Testis (tissue), 3 donors: ENCODE measurements around the gene ENDOU. TPM values are rescaled to one million over a fixed set of nuclear protein-coding genes. Genes with fewer than 3 reads are reported as not detected.

Experiments used
- DNase-seq: peaks from one replicate; pipeline ENCODE4 v3.0.0-alpha.2; 2019
- H3K27ac ChIP-seq, 2 donors: fragments of 200-600 bp; sonication (generic); one replicate each; pipeline ENCODE4 v1.5.1; 2019
- H3K27me3 ChIP-seq: fragments of 200-600 bp; sonication (generic); one replicate; pipeline ENCODE4 v1.5.1; 2019
- H3K36me3 ChIP-seq: fragments of 200-600 bp; sonication (generic); one replicate; pipeline ENCODE4 v1.5.1; 2017; ENCODE audit warnings: low read depth; ENCODE audit errors: missing control alignments
- H3K4me1 ChIP-seq: fragments of 200-600 bp; sonication (generic); one replicate; pipeline ENCODE4 v1.5.1; 2019
- H3K4me3 ChIP-seq, 2 donors: fragments of 200-600 bp; sonication (generic); one replicate each; pipeline ENCODE4 v1.5.1; 2017 to 2019
- H3K9me3 ChIP-seq: fragments of 200-600 bp; sonication (generic); one replicate; pipeline ENCODE4 v1.5.1; 2017
- POLR2A ChIP-seq: fragments of 450-650 bp; IDR thresholded peaks from one replicate; pipeline ENCODE4 v1.6.1; 2017; ENCODE audit warnings: antibody characterized with exemption, mild to moderate bottlenecking, moderate library complexity
- WGBS, 2 donors: methylation state at CpG; one replicate each; pipeline ENCODE4 v1.1.5; 2018; 5-methylcytosine and 5-hydroxymethylcytosine counted together
- intact Hi-C: fragments of 100-400 bp; cut with DNase I; formaldehyde crosslinking; loops from one replicate; pipeline ENCODE4 v1.15.1; 2023; ENCODE audit warnings: low total_unique reads
- polyA plus RNA-seq: library from polyadenylated mRNA; stranded (reverse); fragments of 350-450 nt; fragmentation: Illumina TruSeq; extraction: RNeasy Lipid Tissue Mini Kit (QIAGEN cat#74804); gene quantifications from one replicate; pipeline ENCODE4 v1.2.3, GENCODE V29; 2014; ENCODE audit warnings: low read depth, low replicate concordance; ENCODE audit not compliant: insufficient read depth
- total RNA-seq, 2 donors: library from RNA; depleted of rRNA; stranded (reverse); fragments of >200 nt; gene quantifications; one replicate each; pipeline ENCODE4 v1.2.3, GENCODE V29; 2016
- TF ChIP-seq, protein P1 (sequence below), 3 experiments: fragments of 450-650 bp in 2 of 3; fragments of 200-600 bp in 1 of 3; sonication (generic) in 1 of 3; IDR thresholded peaks; one replicate each; pipeline ENCODE4 v1.5.1; 2016 to 2019; ENCODE audit warnings: antibody characterized with exemption in 3 of 3, mild to moderate bottlenecking in 2 of 3, moderate library complexity in 1 of 3

ENDOU gene
- total and polyA plus RNA-seq, 3 donors from 2014 or later, result 0.16 to 0.43 (median 0.21) TPM

DNA sequence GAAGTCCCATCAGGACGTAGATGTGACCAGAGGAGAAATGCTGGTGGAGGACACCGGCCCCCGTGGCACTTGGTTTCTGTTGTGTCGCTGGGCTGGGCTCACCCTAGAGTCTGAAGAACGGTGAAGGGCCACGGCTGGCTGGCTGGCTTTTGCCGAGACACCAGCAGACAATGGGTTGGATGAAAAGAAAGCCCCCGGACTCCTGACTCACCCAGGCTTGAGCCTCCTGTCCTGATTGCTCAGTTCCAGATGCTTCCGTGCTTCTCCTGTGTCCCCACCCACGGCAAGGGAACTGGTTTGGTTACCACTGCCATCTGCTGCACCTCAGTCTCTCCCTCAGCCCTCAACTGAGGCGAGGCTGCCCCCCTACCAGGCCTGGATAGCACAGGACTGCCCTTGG is 10.4 kb upstream of the ENDOU start:
- Histone ChIP-seq H3K27me3 (no peaks in the 10 kb centered on the region), H3K27ac (peak overlapping the region; percentile 72 to 83), H3K36me3 (no peaks in the 10 kb centered on the region), H3K4me3 (no peak overlapping the region), H3K4me1 (peaks cover 59% of the 10 kb centered on the region), H3K9me3 (no peaks in the 10 kb centered on the region)
- WGBS, 2 donors, result 86 to 89% methylated on average over 8 to 11 of the region's 11 CpGs
- intact Hi-C loops, result no loop called here
- TF ChIP-seq POLR2A, result no peak
- TF ChIP-seq, protein P1, sequence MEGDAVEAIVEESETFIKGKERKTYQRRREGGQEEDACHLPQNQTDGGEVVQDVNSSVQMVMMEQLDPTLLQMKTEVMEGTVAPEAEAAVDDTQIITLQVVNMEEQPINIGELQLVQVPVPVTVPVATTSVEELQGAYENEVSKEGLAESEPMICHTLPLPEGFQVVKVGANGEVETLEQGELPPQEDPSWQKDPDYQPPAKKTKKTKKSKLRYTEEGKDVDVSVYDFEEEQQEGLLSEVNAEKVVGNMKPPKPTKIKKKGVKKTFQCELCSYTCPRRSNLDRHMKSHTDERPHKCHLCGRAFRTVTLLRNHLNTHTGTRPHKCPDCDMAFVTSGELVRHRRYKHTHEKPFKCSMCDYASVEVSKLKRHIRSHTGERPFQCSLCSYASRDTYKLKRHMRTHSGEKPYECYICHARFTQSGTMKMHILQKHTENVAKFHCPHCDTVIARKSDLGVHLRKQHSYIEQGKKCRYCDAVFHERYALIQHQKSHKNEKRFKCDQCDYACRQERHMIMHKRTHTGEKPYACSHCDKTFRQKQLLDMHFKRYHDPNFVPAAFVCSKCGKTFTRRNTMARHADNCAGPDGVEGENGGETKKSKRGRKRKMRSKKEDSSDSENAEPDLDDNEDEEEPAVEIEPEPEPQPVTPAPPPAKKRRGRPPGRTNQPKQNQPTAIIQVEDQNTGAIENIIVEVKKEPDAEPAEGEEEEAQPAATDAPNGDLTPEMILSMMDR (IDR thresholded peaks at IDR 0.05), result no peak
- no peak for DNase-seq

DNA sequence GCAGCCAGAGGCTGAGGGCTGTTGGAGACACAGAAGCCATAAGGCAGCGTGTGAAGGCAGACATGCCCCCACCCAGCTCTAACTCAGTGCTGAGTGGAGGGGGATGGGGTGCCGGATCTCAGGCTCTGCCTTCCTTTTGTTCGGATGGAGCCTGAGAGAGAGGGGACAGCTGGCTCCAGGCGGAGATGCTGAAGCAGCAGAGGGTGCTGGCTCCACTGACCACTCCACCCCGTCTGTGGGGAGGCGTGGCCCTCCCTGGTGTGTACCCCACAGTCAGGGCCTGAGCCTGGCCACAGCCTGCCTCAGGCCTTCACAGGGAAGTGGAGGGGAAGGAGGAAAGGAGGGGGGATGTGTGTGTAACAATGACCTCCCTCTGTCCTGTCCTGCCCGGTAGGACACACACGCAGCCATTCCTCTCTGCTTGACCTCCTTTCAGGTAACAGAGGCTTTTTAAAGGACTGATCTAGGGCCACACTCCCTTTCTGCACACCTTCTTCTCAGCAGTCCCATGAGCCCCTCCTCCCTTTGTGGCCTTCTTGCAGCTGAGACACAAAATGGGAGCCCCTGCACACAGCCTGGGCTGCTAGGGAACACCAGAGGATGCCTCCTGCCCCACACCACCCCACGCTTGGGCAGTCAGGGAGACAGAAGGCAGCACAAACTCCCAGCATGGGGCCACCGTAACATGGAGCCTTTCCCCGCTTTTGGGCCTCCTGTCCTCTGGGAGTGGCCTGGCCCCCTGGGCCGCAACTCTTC is 9.6 kb upstream of the ENDOU start:
- intact Hi-C loops, result no loop called here
- 49 to 54% methylated on average over 10 to 12 of the region's 12 CpGs for WGBS, 2 donors
- no peak overlapping the region for H3K4me3 ChIP-seq
- no peaks in the 10 kb centered on the region for H3K36me3 ChIP-seq
- H3K27me3 ChIP-seq, result no peaks in the 10 kb centered on the region
- no peak for DNase-seq
- peak overlapping the region; percentile 72 to 83 for H3K27ac ChIP-seq
- H3K9me3 ChIP-seq, result no peaks in the 10 kb centered on the region
- TF ChIP-seq POLR2A, result no peak
- peaks cover 60% of the 10 kb centered on the region for H3K4me1 ChIP-seq

DNA sequence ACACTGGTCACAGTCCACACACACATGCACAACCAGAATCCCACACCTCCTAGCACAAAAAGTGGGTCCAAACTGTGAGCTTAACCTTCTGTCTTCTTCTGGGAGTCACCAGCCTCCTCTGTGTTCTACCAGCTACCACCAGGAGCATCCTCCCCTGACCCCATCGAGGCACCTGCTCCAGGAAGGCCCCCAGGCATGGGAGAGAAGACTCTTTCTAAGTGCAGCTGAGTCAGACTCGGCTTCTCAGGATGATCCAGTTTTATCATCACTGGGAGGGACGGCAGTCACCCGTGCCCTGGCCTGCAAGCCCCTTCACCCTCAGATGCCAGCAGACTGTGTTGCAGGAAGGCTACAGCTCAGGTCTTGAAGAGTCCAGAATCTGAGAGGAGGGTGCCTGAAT is 7.9 kb upstream of the ENDOU start:
- WGBS, 2 donors, result 71 to 92% methylated on average over 4 of the region's 4 CpGs
- no peak for DNase-seq
- Histone ChIP-seq H3K27ac (no peak overlapping the region), H3K4me3 (no peak overlapping the region), H3K27me3 (no peaks in the 10 kb centered on the region), H3K9me3 (no peaks in the 10 kb centered on the region), H3K4me1 (peaks cover 50% of the 10 kb centered on the region), H3K36me3 (no peaks in the 10 kb centered on the region)
- TF ChIP-seq, protein P1 (IDR thresholded peaks at IDR 0.05), result no peak
- no peak for TF ChIP-seq POLR2A
- intact Hi-C loops, result no loop called here

DNA sequence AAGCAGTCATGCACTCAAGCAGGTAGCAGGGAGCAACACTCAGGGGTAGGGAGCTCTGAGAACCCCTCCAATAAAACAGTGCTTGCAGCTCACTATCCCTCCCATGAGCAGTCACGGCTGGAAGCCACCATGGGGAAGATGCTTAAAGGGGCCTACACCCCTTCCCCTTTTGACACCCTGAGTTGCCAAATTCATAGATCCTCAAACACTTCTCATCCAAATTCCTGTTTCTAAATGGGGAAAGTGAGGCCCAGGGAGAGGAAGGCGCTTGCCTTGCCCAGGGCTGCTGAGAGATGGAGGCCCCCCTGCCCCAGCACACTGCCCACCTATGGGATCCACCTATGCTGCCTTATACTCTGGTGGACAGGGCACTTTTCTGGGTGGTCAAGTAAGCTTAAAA is 7.2 kb upstream of the ENDOU start:
- WGBS, 2 donors, result 69 to 85% methylated on average over 1 to 2 of the region's 2 CpGs
- H3K36me3 ChIP-seq, result no peaks in the 10 kb centered on the region
- intact Hi-C loops, result no loop called here
- no peak for TF ChIP-seq POLR2A
- TF ChIP-seq, protein P1 (IDR thresholded peaks at IDR 0.05), result no peak
- peaks cover 43% of the 10 kb centered on the region for H3K4me1 ChIP-seq
- no peak overlapping the region for H3K4me3 ChIP-seq
- H3K9me3 ChIP-seq, result no peaks in the 10 kb centered on the region
- H3K27ac ChIP-seq, result no peak overlapping the region
- no peaks in the 10 kb centered on the region for H3K27me3 ChIP-seq
- no peak for DNase-seq

DNA sequence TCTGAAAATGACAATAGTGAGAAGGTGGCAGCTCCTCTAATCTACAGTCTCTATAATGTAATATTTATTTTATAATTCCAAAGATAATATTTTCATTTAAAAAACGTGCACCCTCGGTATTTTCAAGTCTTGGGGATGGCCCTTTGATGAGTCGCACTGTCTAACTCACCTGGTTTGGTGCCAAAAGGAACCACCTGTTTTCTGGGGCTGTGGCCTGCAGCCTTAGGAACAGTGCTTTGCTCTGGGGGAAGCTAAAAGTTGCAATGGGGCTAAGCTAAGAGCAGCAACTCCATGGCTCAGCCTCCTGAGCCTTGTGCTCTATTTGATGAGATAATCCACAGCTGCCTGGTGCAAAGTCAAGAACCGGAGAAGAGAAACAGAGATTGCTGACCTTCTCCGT is 6.4 kb upstream of the ENDOU start:
- H3K36me3 ChIP-seq, result no peaks in the 10 kb centered on the region
- TF ChIP-seq POLR2A, result no peak
- TF ChIP-seq, protein P1 (IDR thresholded peaks at IDR 0.05), result no peak
- no peak overlapping the region for H3K4me3 ChIP-seq
- intact Hi-C loops, result no loop called here
- 48 to 56% methylated on average over 5 of the region's 5 CpGs for WGBS, 2 donors
- H3K27ac ChIP-seq, result no peak overlapping the region
- DNase-seq, result no peak
- H3K9me3 ChIP-seq, result no peaks in the 10 kb centered on the region
- peaks cover 35% of the 10 kb centered on the region for H3K4me1 ChIP-seq
- H3K27me3 ChIP-seq, result no peaks in the 10 kb centered on the region
